Prostate gland (tissue), 2 donors: ENCODE results near the gene POLR2H.

Source experiments
- POLR2A ChIP-seq: fragments of 450-650 bp; IDR thresholded peaks from one replicate; pipeline ENCODE4 v1.6.1; 2016; ENCODE audit warnings: antibody characterized with exemption, mild to moderate bottlenecking
- POLR2AphosphoS5 ChIP-seq: sonication (generic); formaldehyde crosslinking; IDR thresholded peaks from one replicate; pipeline ENCODE4 v1.6.1; 2017; ENCODE audit warnings: antibody characterized with exemption
- TF ChIP-seq, protein P1 (sequence below), 4 experiments: fragments of 200-600 bp in 2 of 4; fragments of 450-650 bp in 2 of 4; sonication (generic) in 2 of 4; IDR thresholded peaks; 1 replicate in 3 of 4; 2 replicates in 1 of 4; pipeline ENCODE4 v1.5.1; 2016 to 2019; ENCODE audit warnings: antibody characterized with exemption in 4 of 4, mild to moderate bottlenecking in 2 of 4, moderate library complexity in 2 of 4

- TF ChIP-seq, protein P1, sequence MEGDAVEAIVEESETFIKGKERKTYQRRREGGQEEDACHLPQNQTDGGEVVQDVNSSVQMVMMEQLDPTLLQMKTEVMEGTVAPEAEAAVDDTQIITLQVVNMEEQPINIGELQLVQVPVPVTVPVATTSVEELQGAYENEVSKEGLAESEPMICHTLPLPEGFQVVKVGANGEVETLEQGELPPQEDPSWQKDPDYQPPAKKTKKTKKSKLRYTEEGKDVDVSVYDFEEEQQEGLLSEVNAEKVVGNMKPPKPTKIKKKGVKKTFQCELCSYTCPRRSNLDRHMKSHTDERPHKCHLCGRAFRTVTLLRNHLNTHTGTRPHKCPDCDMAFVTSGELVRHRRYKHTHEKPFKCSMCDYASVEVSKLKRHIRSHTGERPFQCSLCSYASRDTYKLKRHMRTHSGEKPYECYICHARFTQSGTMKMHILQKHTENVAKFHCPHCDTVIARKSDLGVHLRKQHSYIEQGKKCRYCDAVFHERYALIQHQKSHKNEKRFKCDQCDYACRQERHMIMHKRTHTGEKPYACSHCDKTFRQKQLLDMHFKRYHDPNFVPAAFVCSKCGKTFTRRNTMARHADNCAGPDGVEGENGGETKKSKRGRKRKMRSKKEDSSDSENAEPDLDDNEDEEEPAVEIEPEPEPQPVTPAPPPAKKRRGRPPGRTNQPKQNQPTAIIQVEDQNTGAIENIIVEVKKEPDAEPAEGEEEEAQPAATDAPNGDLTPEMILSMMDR (IDR thresholded peaks at IDR 0.05): no peak
- no peak for TF ChIP-seq POLR2A
- no peak for TF ChIP-seq POLR2AphosphoS5
Measured at GRCh38 chr3:184321666-184322065, 39.8 kb upstream of the POLR2H start.
